DMS53 treated with DMSO at 0.1 percent for 48 hours (cell line): ENCODE measurements around the gene NR3C2.
"Not testable (repeated sequence)": the region's sequence is repeated elsewhere in the genome, so short reads cannot be mapped to it uniquely, and the experiment has no call there.

ENCODE experiments used
- DNase-seq: peaks from one replicate; lab custom pipeline; 2025; ENCODE audit not compliant: unreplicated experiment; lab: John Stamatoyannopoulos, UW

NR3C2 gene

GRCh38 chr4:148182230-148182911 lies 259.8 kb downstream of the NR3C2 start:
- DNase-seq, result no peak

- DNase-seq, result no peak
These were observed 268.7 kb downstream of the NR3C2 start for GRCh38 chr4:148173397-148174017.

GRCh38 chr4:148171596-148171995 lies 270.6 kb downstream of the NR3C2 start:
- DNase-seq, result no peak

GRCh38 chr4:148170408-148171365 lies 271.5 kb downstream of the NR3C2 start:
- DNase-seq, result no peak

GRCh38 chr4:148166132-148166591 lies 276.1 kb downstream of the NR3C2 start:
- DNase-seq, result no peak

GRCh38 chr4:148164557-148164956 lies 277.7 kb downstream of the NR3C2 start:
- DNase-seq, result no peak

GRCh38 chr4:148162991-148163390 lies 279.2 kb downstream of the NR3C2 start:
- no peak for DNase-seq

- no peak for DNase-seq
These were observed 279.7 kb downstream of the NR3C2 start for GRCh38 chr4:148162519-148162918.

GRCh38 chr4:148161601-148162000 lies 280.6 kb downstream of the NR3C2 start:
- no peak for DNase-seq

GRCh38 chr4:148159793-148160192 lies 282.4 kb downstream of the NR3C2 start:
- no peak for DNase-seq

- DNase-seq, result no peak
These were observed 287.4 kb downstream of the NR3C2 start for GRCh38 chr4:148154769-148155168.

GRCh38 chr4:148152868-148153625 lies 289.2 kb downstream of the NR3C2 start:
- no peak for DNase-seq

GRCh38 chr4:148151806-148152205 lies 290.4 kb downstream of the NR3C2 start:
- no peak for DNase-seq

- DNase-seq, result no peak
These were observed 296.7 kb downstream of the NR3C2 start for GRCh38 chr4:148145475-148145874.

GRCh38 chr4:148143174-148143573 lies 299.0 kb downstream of the NR3C2 start:
- no peak for DNase-seq

- no peak for DNase-seq
These were observed 300.7 kb downstream of the NR3C2 start for GRCh38 chr4:148141501-148141900.

GRCh38 chr4:148126825-148127224 lies 315.4 kb downstream of the NR3C2 start:
- no peak for DNase-seq

GRCh38 chr4:148124512-148124911 lies 317.7 kb downstream of the NR3C2 start:
- no peak for DNase-seq

GRCh38 chr4:148123161-148123560 lies 319.1 kb downstream of the NR3C2 start:
- DNase-seq, result not testable (repeated sequence)

- no peak for DNase-seq
These were observed 322.0 kb downstream of the NR3C2 start for GRCh38 chr4:148120216-148120615.

- no peak for DNase-seq
These were observed 323.6 kb downstream of the NR3C2 start for GRCh38 chr4:148118633-148119032.
